Prostate gland (tissue), 2 donors: ENCODE data around the gene C20orf96. TPM values are rescaled to one million over a fixed set of nuclear protein-coding genes. Genes with fewer than 3 reads are reported as not detected.

Experiments used
- DNase-seq: peaks from one replicate; pipeline ENCODE4 v3.0.0-alpha.2; 2019; ENCODE audit warnings: low spot score
- H3K27ac ChIP-seq, 2 donors: fragments of 200-600 bp; sonication (generic); 2 replicates each; pipeline ENCODE4 v1.5.1; 2017 to 2019
- H3K27me3 ChIP-seq: fragments of 200-600 bp; sonication (generic); replicated peaks from 2 replicates; pipeline ENCODE4 v1.5.1; 2019; ENCODE audit not compliant: insufficient read depth
- H3K36me3 ChIP-seq, 2 donors: fragments of 200-600 bp; sonication (generic); 1 replicate in 1 of 2; 2 replicates in 1 of 2; pipeline versions ENCODE4 v1.5.1 to v1.8.1; 2017 to 2019
- H3K4me1 ChIP-seq: fragments of 200-600 bp; sonication (generic); replicated peaks from 2 replicates; pipeline ENCODE4 v1.5.1; 2019
- H3K4me3 ChIP-seq, 2 donors: fragments of 200-600 bp; sonication (generic); 2 replicates each; pipeline ENCODE4 v1.5.1; 2017 to 2019
- H3K9me3 ChIP-seq: fragments of 200-600 bp; sonication (generic); 2 replicates; pipeline ENCODE4 v1.5.1; 2017
- POLR2A ChIP-seq: fragments of 450-650 bp; IDR thresholded peaks from one replicate; pipeline ENCODE4 v1.6.1; 2016; ENCODE audit warnings: antibody characterized with exemption, mild to moderate bottlenecking
- POLR2AphosphoS5 ChIP-seq: sonication (generic); formaldehyde crosslinking; IDR thresholded peaks from one replicate; pipeline ENCODE4 v1.6.1; 2017; ENCODE audit warnings: antibody characterized with exemption
- WGBS: methylation state at CpG from one replicate; pipeline ENCODE4 v1.1.5; 2018; 5-methylcytosine and 5-hydroxymethylcytosine counted together
- intact Hi-C: fragments of 100-400 bp; cut with DNase I; formaldehyde crosslinking; loops from one replicate; pipeline ENCODE4 v1.14.2; 2022
- total RNA-seq, 2 donors: library from RNA; depleted of rRNA; stranded (reverse); fragments of >200 nt; gene quantifications; one replicate each; pipeline ENCODE4 v1.1.0, GENCODE V29; 2016
- TF ChIP-seq, protein P1 (sequence below), 4 experiments: fragments of 200-600 bp in 2 of 4; fragments of 450-650 bp in 2 of 4; sonication (generic) in 2 of 4; IDR thresholded peaks; 1 replicate in 3 of 4; 2 replicates in 1 of 4; pipeline ENCODE4 v1.5.1; 2016 to 2019; ENCODE audit warnings: antibody characterized with exemption in 4 of 4, mild to moderate bottlenecking in 2 of 4, moderate library complexity in 2 of 4

C20orf96 gene
- total RNA-seq, 2 donors from 2014 or later = 4.7 to 16.1 TPM

DNA sequence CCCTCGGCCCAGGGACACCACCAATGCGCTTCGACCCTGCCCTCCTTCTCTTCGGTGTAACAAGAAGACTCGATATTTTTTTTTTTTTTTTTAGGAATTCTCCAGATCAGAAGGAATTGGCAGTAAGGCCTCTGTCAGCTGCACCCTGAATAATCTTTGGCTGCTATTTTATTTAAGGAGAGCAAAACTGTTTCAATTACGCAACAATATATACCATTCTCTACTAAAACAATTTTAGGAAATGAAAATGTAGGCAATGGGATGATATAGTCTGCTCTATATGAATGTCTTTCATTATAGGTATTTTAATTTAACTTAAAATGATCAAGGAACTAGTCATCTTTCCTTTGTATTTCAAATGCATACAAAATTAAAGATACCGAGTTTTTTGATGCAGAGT is 20.1 kb upstream of the C20orf96 start:
- no peak for DNase-seq
- WGBS = 5% methylated on average over 7 of the region's 7 CpGs
- no peaks in the 10 kb centered on the region for H3K36me3 ChIP-seq
- peak overlapping the region; percentile 68 to 76 for H3K27ac ChIP-seq
- intact Hi-C loops = no loop called here
- H3K9me3 ChIP-seq = no peaks in the 10 kb centered on the region
- TF ChIP-seq POLR2AphosphoS5 (no peak), POLR2A (no peak)
- TF ChIP-seq, protein P1, sequence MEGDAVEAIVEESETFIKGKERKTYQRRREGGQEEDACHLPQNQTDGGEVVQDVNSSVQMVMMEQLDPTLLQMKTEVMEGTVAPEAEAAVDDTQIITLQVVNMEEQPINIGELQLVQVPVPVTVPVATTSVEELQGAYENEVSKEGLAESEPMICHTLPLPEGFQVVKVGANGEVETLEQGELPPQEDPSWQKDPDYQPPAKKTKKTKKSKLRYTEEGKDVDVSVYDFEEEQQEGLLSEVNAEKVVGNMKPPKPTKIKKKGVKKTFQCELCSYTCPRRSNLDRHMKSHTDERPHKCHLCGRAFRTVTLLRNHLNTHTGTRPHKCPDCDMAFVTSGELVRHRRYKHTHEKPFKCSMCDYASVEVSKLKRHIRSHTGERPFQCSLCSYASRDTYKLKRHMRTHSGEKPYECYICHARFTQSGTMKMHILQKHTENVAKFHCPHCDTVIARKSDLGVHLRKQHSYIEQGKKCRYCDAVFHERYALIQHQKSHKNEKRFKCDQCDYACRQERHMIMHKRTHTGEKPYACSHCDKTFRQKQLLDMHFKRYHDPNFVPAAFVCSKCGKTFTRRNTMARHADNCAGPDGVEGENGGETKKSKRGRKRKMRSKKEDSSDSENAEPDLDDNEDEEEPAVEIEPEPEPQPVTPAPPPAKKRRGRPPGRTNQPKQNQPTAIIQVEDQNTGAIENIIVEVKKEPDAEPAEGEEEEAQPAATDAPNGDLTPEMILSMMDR (IDR thresholded peaks at IDR 0.05) = no peak
- no peaks in the 10 kb centered on the region for H3K4me1 ChIP-seq
- H3K27me3 ChIP-seq = no peaks in the 10 kb centered on the region
- H3K4me3 ChIP-seq = peak overlapping the region; percentile 19 to 29

DNA sequence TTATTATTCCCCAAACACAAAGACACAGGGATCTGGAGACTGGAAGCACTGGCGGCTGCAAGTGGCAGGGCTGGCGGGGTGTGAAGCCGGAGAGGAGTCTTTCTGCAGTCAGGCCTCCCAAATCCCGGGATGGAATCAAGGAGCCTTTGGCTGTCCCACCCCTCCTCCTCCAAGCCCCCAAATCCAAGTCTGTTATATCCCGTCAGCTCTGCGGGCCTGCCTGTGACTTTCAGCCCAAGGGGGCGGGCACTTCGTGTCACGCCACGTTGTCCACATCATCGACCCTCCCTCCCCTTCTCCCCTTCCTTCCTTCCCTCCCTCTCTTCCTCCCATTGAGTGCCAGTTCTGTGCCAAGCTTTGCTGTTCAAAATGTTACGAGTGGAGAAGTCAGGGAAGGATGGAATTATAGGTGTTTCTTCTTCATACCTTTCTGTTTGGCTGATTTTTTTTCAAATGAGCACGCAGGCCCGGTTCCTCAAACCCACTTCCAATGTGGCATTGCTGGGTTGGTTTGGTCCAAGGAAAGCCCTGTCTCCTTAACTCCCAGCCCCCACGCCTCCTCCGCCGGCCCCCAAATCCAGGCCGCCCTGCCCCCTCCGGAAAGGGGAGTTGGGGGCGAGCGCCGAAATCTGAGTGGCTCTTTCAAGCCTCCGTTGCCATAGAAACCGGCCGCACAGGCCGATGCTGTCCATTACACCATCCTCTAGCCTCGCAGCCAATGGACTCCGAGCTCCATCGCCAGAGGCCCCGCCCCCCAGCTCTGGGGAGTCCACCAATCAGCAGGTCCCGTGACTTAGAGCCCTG is 19.5 kb upstream of the C20orf96 start:
- H3K4me1 ChIP-seq = no peaks in the 10 kb centered on the region
- H3K27me3 ChIP-seq = no peaks in the 10 kb centered on the region
- peak overlapping the region; percentile 19 to 29 for H3K4me3 ChIP-seq
- 3% methylated on average over 31 of the region's 31 CpGs for WGBS
- H3K27ac ChIP-seq = peak overlapping the region; percentile 68 to 76
- no peaks in the 10 kb centered on the region for H3K9me3 ChIP-seq
- TF ChIP-seq POLR2A = no peak
- peak; percentile 54 for TF ChIP-seq POLR2AphosphoS5
- peak; percentile 85 for DNase-seq
- intact Hi-C loops = no loop called here
- no peaks in the 10 kb centered on the region for H3K36me3 ChIP-seq

DNA sequence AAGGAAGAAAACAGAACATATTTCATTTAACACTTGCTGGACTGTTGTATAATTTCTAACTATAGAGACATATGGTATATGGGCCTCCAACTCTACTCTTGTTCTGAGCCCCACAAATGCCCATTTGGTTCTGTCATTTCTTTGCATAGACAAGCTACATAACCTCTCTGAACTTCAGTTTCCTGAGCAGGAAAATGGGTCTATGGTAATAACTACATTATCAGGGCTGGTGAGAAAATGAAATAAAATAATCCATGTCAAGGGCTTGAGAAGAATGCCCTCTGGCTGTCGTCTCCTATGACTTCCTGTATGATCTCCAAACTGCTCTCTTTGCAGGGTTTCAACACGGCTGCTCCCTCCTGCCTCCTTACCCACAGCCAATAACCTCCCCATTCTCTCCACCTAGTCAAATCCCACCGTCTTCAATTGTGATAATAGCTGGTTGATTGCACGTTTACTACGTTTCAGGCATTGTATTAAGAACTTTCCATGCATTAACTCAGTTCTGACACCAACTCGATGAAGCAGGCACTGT is 18.8 kb upstream of the C20orf96 start:
- WGBS = 3% methylated on average over 6 of the region's 6 CpGs
- Histone ChIP-seq H3K36me3 (no peaks in the 10 kb centered on the region), H3K27me3 (no peaks in the 10 kb centered on the region), H3K4me1 (no peaks in the 10 kb centered on the region), H3K27ac (peak overlapping the region; percentile 68 to 76), H3K9me3 (no peaks in the 10 kb centered on the region), H3K4me3 (peak overlapping the region in 1 of 2 donors; percentile 29)
- no peak for DNase-seq
- TF ChIP-seq POLR2AphosphoS5 (no peak), POLR2A (no peak)
- TF ChIP-seq, protein P1 (IDR thresholded peaks at IDR 0.05) = no peak
- intact Hi-C loops = no loop called here

DNA sequence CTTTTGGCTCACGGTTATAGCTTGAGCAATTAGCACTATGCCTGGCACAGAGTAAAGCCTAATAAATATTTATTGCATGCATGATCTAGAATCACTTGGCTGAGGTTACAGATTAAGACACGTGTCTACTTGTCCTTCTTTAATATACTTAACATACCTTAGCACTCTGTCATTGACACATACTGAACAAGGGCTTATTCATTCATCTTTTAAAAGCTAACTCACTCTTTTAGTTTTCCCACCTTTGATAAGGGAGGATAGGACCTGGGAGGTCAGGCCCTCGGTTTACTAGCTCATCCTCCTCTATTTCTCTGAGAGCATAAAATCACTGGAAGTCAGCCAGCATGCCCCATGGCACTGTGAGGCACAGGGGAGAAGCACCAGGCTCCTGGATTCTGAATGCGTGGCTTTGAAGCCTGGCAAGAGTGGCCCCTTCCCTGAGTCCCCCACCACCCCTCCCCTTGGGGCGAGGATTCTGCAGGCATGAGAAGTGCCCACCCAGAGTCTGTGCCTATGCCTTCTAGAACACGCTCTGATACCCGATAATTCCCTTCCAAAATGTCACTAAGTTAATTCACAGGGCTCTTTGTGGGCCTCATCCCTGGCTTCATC is 18.0 kb upstream of the C20orf96 start:
- no peaks in the 10 kb centered on the region for H3K9me3 ChIP-seq
- TF ChIP-seq POLR2A (no peak), POLR2AphosphoS5 (no peak)
- TF ChIP-seq, protein P1 (IDR thresholded peaks at IDR 0.05) = no peak
- H3K27me3 ChIP-seq = no peaks in the 10 kb centered on the region
- no peaks in the 10 kb centered on the region for H3K36me3 ChIP-seq
- no peaks in the 10 kb centered on the region for H3K4me1 ChIP-seq
- DNase-seq = no peak
- 42% methylated on average over 6 of the region's 7 CpGs for WGBS
- no peak overlapping the region for H3K4me3 ChIP-seq
- H3K27ac ChIP-seq = no peak overlapping the region
- intact Hi-C loops = no loop called here

DNA sequence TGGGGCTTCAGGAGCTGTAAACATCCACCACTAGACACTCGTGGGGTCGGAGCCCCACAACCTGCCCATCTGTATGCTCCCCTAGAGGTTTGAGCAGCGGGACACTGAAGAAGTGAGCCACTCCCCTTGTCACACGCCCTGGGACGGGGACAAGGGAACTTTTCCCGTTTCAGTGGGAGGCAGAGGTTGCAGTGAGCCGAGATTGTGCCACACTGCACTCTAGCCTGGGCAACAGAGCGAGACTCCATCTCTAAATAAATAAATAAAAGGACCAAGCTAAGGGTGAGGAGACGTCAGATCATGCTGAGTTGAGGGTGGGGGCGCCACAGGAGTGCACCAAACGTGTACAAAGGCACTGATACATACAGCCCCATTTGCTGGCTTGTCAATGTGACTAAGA is 15.2 kb upstream of the C20orf96 start:
- no peak overlapping the region for H3K4me3 ChIP-seq
- WGBS = 69% methylated on average over 11 of the region's 11 CpGs
- no peaks in the 10 kb centered on the region for H3K36me3 ChIP-seq
- no peaks in the 10 kb centered on the region for H3K9me3 ChIP-seq
- intact Hi-C loops = no loop called here
- no peaks in the 10 kb centered on the region for H3K27me3 ChIP-seq
- TF ChIP-seq, protein P1 (IDR thresholded peaks at IDR 0.05) = no peak
- TF ChIP-seq POLR2AphosphoS5 (no peak), POLR2A (no peak)
- DNase-seq = no peak
- H3K27ac ChIP-seq = no peak overlapping the region
- peaks cover 2% of the 10 kb centered on the region for H3K4me1 ChIP-seq
